IMR-90 (cell line): ENCODE data around the gene LCA5L. TPM values are rescaled to one million over a fixed set of nuclear protein-coding genes. Genes with fewer than 3 reads are reported as not detected.

Experiments
- ATAC-seq: fragments of 200-7000 bp; cut with Tn5 transposase; 2 replicates; pipeline ENCODE4 v1.9.1; 2020; ENCODE audit warnings: low read depth, mild to moderate bottlenecking, moderate library complexity
- BruUV-seq: library from RNA; stranded (reverse); fragments of 400-500 nt; replicated peaks from 2 replicates; lab custom pipeline; 2021; lab: Mats Ljungman, UMichigan
- CTCF ChIA-PET: fragments of 300-600 bp; formaldehyde crosslinking; extraction: SDS; loops from one replicate; lab custom pipeline; 2021; ENCODE audit warnings: antibody characterized with exemption; lab: Yijun Ruan, JAX
- POLR2A ChIA-PET: fragments of 300-600 bp; sonication (Branson Sonifier 250); formaldehyde crosslinking; loops from one replicate; lab custom pipeline; 2022; ENCODE audit warnings: antibody characterized with exemption; ENCODE audit not compliant: unreplicated experiment; lab: Charles Lee
- DNase-seq: peaks from one replicate; pipeline ENCODE4 v3.0.0; 2013
- H2AFZ ChIP-seq: replicated peaks from 2 replicates; pipeline ENCODE3; 2013; ENCODE audit warnings: low read length, mild to moderate bottlenecking; ENCODE audit not compliant: poor library complexity
- H2AK5ac ChIP-seq: 2 replicates; pipeline ENCODE4 v1.6.1; 2013; ENCODE audit warnings: low read depth, low read length, inconsistent platforms
- H2AK9ac ChIP-seq: replicated peaks from 2 replicates; pipeline ENCODE3; 2013; ENCODE audit warnings: mild to moderate bottlenecking, low read depth, low read length, moderate library complexity; ENCODE audit not compliant: poor library complexity
- H2BK120ac ChIP-seq: 2 replicates; pipeline ENCODE4 v1.6.1; 2013; ENCODE audit warnings: low read depth, low read length, inconsistent platforms
- H2BK15ac ChIP-seq: 3 replicates; pipeline ENCODE4 v1.6.1; 2013; ENCODE audit warnings: low read depth, low read length, inconsistent platforms
- H2BK20ac ChIP-seq: 2 replicates; pipeline ENCODE4 v1.6.1; 2013; ENCODE audit warnings: low read depth, mild to moderate bottlenecking, inconsistent platforms, low read length, moderate library complexity
- H2BK5ac ChIP-seq: 2 replicates; pipeline ENCODE4 v1.6.1; 2013; ENCODE audit warnings: mild to moderate bottlenecking, low read depth, low read length, inconsistent platforms; ENCODE audit not compliant: poor library complexity, severe bottlenecking
- H3K14ac ChIP-seq: replicated peaks from 2 replicates; pipeline ENCODE4 v1.6.1; 2013; ENCODE audit warnings: low read depth, low read length, inconsistent platforms
- H3K18ac ChIP-seq: 2 replicates; pipeline ENCODE4 v1.6.1; 2013; ENCODE audit warnings: low read depth, low read length, control low read depth
- H3K23ac ChIP-seq: 2 replicates; pipeline ENCODE4 v1.6.1; 2013; ENCODE audit warnings: low read depth, low read length, inconsistent platforms
- H3K27ac ChIP-seq: 2 replicates; pipeline ENCODE4 v1.5.1; 2013; ENCODE audit warnings: mild to moderate bottlenecking, control low read depth, low read length; ENCODE audit not compliant: insufficient read depth
- H3K27me3 ChIP-seq: 2 replicates; pipeline ENCODE4 v1.6.1; 2013; ENCODE audit warnings: low read length; ENCODE audit not compliant: control insufficient read depth, insufficient read depth
- H3K36me3 ChIP-seq: 2 replicates; pipeline ENCODE4 v1.6.1; 2013; ENCODE audit warnings: low read length, mixed read lengths; ENCODE audit not compliant: control insufficient read depth, insufficient read depth
- H3K4ac ChIP-seq: 2 replicates; pipeline ENCODE4 v1.6.1; 2013; ENCODE audit warnings: low read depth, low read length, inconsistent platforms
- H3K4me1 ChIP-seq: 2 replicates; pipeline ENCODE4 v1.6.1; 2013; ENCODE audit warnings: low read length, mixed read lengths; ENCODE audit not compliant: control insufficient read depth, insufficient read depth
- H3K4me2 ChIP-seq: 2 replicates; pipeline ENCODE4 v1.6.1; 2013; ENCODE audit warnings: low read depth, mild to moderate bottlenecking, control low read depth, low read length, moderate library complexity
- H3K4me3 ChIP-seq: 2 replicates; pipeline ENCODE4 v1.5.1; 2013; ENCODE audit warnings: low read depth, mild to moderate bottlenecking, control low read depth, low read length, moderate library complexity; ENCODE audit not compliant: insufficient read depth
- H3K56ac ChIP-seq: 2 replicates; pipeline ENCODE4 v1.6.1; 2013; ENCODE audit warnings: low read length, inconsistent platforms; ENCODE audit not compliant: insufficient read depth; ENCODE audit errors: extremely low read depth
- H3K79me1 ChIP-seq, 2 experiments: 2 replicates each; pipeline ENCODE4 v1.6.1; 2013; ENCODE audit warnings: low read length in 2 of 2, inconsistent platforms in 1 of 2, low read depth in 1 of 2
- H3K9ac ChIP-seq: 2 replicates; pipeline ENCODE4 v1.6.1; 2013; ENCODE audit warnings: low read depth, low read length, control low read depth
- H3K9me1 ChIP-seq: 2 replicates; pipeline ENCODE4 v1.6.1; 2013; ENCODE audit warnings: low read length, inconsistent platforms; ENCODE audit not compliant: insufficient read depth
- H3K9me3 ChIP-seq: 2 replicates; pipeline ENCODE4 v1.6.1; 2013; ENCODE audit warnings: low read length; ENCODE audit not compliant: control insufficient read depth, insufficient read depth
- H4K20me1 ChIP-seq: 2 replicates; pipeline ENCODE4 v1.6.1; 2013; ENCODE audit warnings: low read length, inconsistent platforms; ENCODE audit not compliant: insufficient read depth
- H4K5ac ChIP-seq: 2 replicates; pipeline ENCODE4 v1.6.1; 2013; ENCODE audit warnings: mild to moderate bottlenecking, low read depth, low read length, control low read depth
- H4K8ac ChIP-seq, 2 experiments: 2 replicates each; pipeline ENCODE4 v1.6.1; 2013; ENCODE audit warnings: low read depth in 2 of 2, low read length in 2 of 2, control low read depth in 1 of 2, inconsistent platforms in 1 of 2
- H4K91ac ChIP-seq: 2 replicates; pipeline ENCODE4 v1.6.1; 2013; ENCODE audit warnings: low read depth, low read length, inconsistent platforms; ENCODE audit not compliant: insufficient read depth
- BHLHE40 ChIP-seq: fragments of 150-350 bp; IDR thresholded peaks from 2 replicates; pipeline ENCODE4 v1.6.1; 2016; ENCODE audit warnings: mild to moderate bottlenecking, low read depth, low read length
- CEBPB ChIP-seq: IDR thresholded peaks from 2 replicates; pipeline ENCODE4 v1.6.1; 2012; ENCODE audit warnings: low read depth, low read length, improper control_type of control experiment
- CHD1 ChIP-seq: IDR thresholded peaks from 2 replicates; pipeline ENCODE4 v1.6.1; 2012; ENCODE audit warnings: low read depth, low read length, improper control_type of control experiment
- ELK1 ChIP-seq: fragments of 150-350 bp; IDR thresholded peaks from 2 replicates; pipeline ENCODE4 v1.6.1; 2016; ENCODE audit warnings: low read depth, mild to moderate bottlenecking, low read length, moderate library complexity, borderline replicate concordance
- FOS ChIP-seq: fragments of 150-350 bp; IDR thresholded peaks from 2 replicates; pipeline ENCODE4 v1.6.1; 2016; ENCODE audit warnings: low read depth, low read length
- NFE2L2 ChIP-seq: fragments of 150-350 bp; IDR thresholded peaks from 2 replicates; pipeline ENCODE4 v1.6.1; 2016; ENCODE audit warnings: low read depth, mild to moderate bottlenecking, low read length
- RCOR1 ChIP-seq: IDR thresholded peaks from 2 replicates; pipeline ENCODE4 v1.6.1; 2012; ENCODE audit warnings: mild to moderate bottlenecking, low read length, improper control_type of control experiment; ENCODE audit not compliant: insufficient replicate concordance
- SMC3 ChIP-seq: fragments of 150-350 bp; IDR thresholded peaks from 2 replicates; pipeline ENCODE4 v1.6.1; 2016; ENCODE audit warnings: low read depth, mild to moderate bottlenecking, antibody characterized with exemption, low read length, moderate library complexity
- WGBS, 2 experiments: methylation state at CpG; one replicate each; pipeline versions ENCODE4 v1.1.5 to v1.1.7; 2013; ENCODE audit warnings: missing lambda C conversion rate in 2 of 2; ENCODE audit not compliant: insufficient read length in 1 of 2; ENCODE audit errors: extremely low coverage in 2 of 2; 5-methylcytosine and 5-hydroxymethylcytosine counted together
- dilution Hi-C: fragments of 300-500 bp; cut with HindIII; formaldehyde crosslinking; loops from one replicate; pipeline ENCODE4 v1.14.3; 2018; ENCODE audit warnings: low sequenced_read_pairs; ENCODE audit not compliant: unreplicated experiment
- in situ Hi-C: fragments of 300-500 bp; cut with MboI; formaldehyde crosslinking; loops from 3 replicates; pipeline ENCODE4 v1.14.3; 2019; ENCODE audit warnings: low sequenced_read_pairs, inconsistent platforms, mixed read lengths
- intact Hi-C: fragments of 100-400 bp; cut with micrococcal nuclease; formaldehyde crosslinking; loops from 2 replicates; pipeline ENCODE4 v1.10.0; 2022
- polyA plus RNA-seq, 3 experiments: library from polyadenylated mRNA; depleted of rRNA; stranded (reverse); fragments of >200 nt; gene quantifications; 2 replicates each; pipeline ENCODE4 v1.2.3, GENCODE V29; 2012; ENCODE audit warnings: low replicate concordance in 1 of 3
- total RNA-seq: library from RNA; depleted of rRNA; stranded (reverse); fragments of >200 nt; gene quantifications from 2 replicates; pipeline ENCODE4 v1.2.3, GENCODE V29; 2012

LCA5L gene
- total and polyA plus RNA-seq, 2 of the 4 experiments (the other 2 are of a cell fraction) = 0.18 to 0.26 TPM

GRCh38 chr21:39484711-39485276 is 39.2 kb upstream of the LCA5L start:
- Histone ChIP-seq H2BK20ac (no peak overlapping the region), H3K79me1 (no peaks in the 10 kb centered on the region), H2AK5ac (no peak overlapping the region), H3K9me1 (no peaks in the 10 kb centered on the region), H3K27ac (no peak overlapping the region), H3K4ac (no peak overlapping the region), H3K27me3 (no peaks in the 10 kb centered on the region), H2BK5ac (no peak overlapping the region), H2BK120ac (no peak overlapping the region), H2BK15ac (no peak overlapping the region), H3K18ac (no peak overlapping the region), H3K23ac (no peak overlapping the region), H4K20me1 (no peaks in the 10 kb centered on the region), H2AK9ac (no peak overlapping the region), H3K4me1 (no peaks in the 10 kb centered on the region), H4K91ac (no peak overlapping the region), H3K9ac (no peak overlapping the region), H2AFZ (no peak overlapping the region), H4K5ac (no peak overlapping the region), H3K4me2 (no peak overlapping the region), H4K8ac (no peak overlapping the region), H3K56ac (no peak overlapping the region), H3K36me3 (no peaks in the 10 kb centered on the region), H3K4me3 (no peak overlapping the region), H3K14ac (no peak overlapping the region), H3K9me3 (no peaks in the 10 kb centered on the region)
- ATAC-seq (no peak), DNase-seq (no peak)
- TF ChIP-seq ELK1 (no peak), NFE2L2 (no peak), CHD1 (no peak), CEBPB (no peak), RCOR1 (no peak), FOS (no peak), BHLHE40 (no peak), SMC3 (no peak)
- intact Hi-C loops = no loop called here
- ChIA-PET POLR2A (no interaction called here), CTCF (no interaction called here)
- no CpG with 5 or more reads among the region's 6 CpGs for WGBS, 2 experiments
- BruUV-seq = no TSS peak
- in situ Hi-C loops = no loop called here
- dilution Hi-C loops = no loop called here
